GM18526 (cell line): ENCODE results near the gene OR2T3.
"Not testable (repeated sequence)": the region's sequence is repeated elsewhere in the genome, so short reads cannot be mapped to it uniquely, and the experiment has no call there.

Source experiments
- POLR2A ChIP-seq: IDR thresholded peaks from 3 replicates; pipeline ENCODE4 v1.6.1; 2011; ENCODE audit not compliant: insufficient read length; ENCODE audit errors: extremely low read depth

Gene OR2T3

GRCh38 chr1:248473051-248473450 is at the start of gene OR2T3:
OR2T3 (plus strand) TSS chr1:248473351; CDS start chr1:248473351, 0 bp downstream.
- TF ChIP-seq POLR2A, result not testable (repeated sequence)

- TF ChIP-seq POLR2A, result not testable (repeated sequence)
These were observed 27.8 kb upstream of the OR2T3 start, which contains the start of gene OR2T2 for GRCh38 chr1:248445399-248445798. OR2T2 (plus strand) TSS chr1:248445637; CDS start chr1:248452798, 7,161 bp downstream.

GRCh38 chr1:248471154-248471553 is 2.0 kb upstream of the OR2T3 start:
- TF ChIP-seq POLR2A, result no peak

GRCh38 chr1:248488289-248488688 is 15.1 kb downstream of the OR2T3 start, which contains the start of gene OR2T5:
OR2T5 (plus strand) TSS chr1:248488589; CDS start chr1:248488589, 0 bp downstream.
- TF ChIP-seq POLR2A, result not testable (repeated sequence)

- TF ChIP-seq POLR2A, result not testable (repeated sequence)
These were observed 34.6 kb downstream of the OR2T3 start, which contains the start of gene OR2G6 for GRCh38 chr1:248507773-248508172. OR2G6 (plus strand) TSS chr1:248508073; CDS start chr1:248521647, 13,574 bp downstream.

GRCh38 chr1:248521856-248522255 is 48.7 kb downstream of the OR2T3 start:
- no peak for TF ChIP-seq POLR2A
